Stimulated activated CD4-positive, alpha-beta T cell treated with anti-CD3 and anti-CD28 coated beads, Interleukin-12 subunit alpha, Interleukin-12 subunit beta, amount 100 ng/mL, for 48 hours (primary cell): Measurements from ENCODE around the gene RDH5.

Source experiments
- DNase-seq, 3 donors: peaks; one replicate each; pipeline ENCODE4 v3.0.0-alpha.2; 2020; ENCODE audit warnings: low read depth in 2 of 3, low spot score in 1 of 3

Gene RDH5

GRCh38 chr12:55695349-55695748 lies 24.8 kb upstream of the RDH5 start:
- DNase-seq, result no peak

- no peak for DNase-seq
These were observed 24.1 kb upstream of the RDH5 start for GRCh38 chr12:55696141-55696540.

- no peak for DNase-seq
These were observed 23.3 kb upstream of the RDH5 start for GRCh38 chr12:55696796-55697462.

GRCh38 chr12:55697686-55698085 lies 22.5 kb upstream of the RDH5 start:
- no peak for DNase-seq

GRCh38 chr12:55698241-55698955 lies 21.8 kb upstream of the RDH5 start:
- DNase-seq, result no peak

- DNase-seq, result no peak
These were observed 21.2 kb upstream of the RDH5 start for GRCh38 chr12:55698965-55699364.

GRCh38 chr12:55699471-55700055 lies 20.6 kb upstream of the RDH5 start:
- no peak for DNase-seq

- DNase-seq, result no peak
These were observed 19.8 kb upstream of the RDH5 start for GRCh38 chr12:55700255-55701018.

GRCh38 chr12:55702861-55703260 lies 17.3 kb upstream of the RDH5 start:
- DNase-seq, result no peak

GRCh38 chr12:55703288-55703687 lies 16.9 kb upstream of the RDH5 start:
- DNase-seq, result no peak

GRCh38 chr12:55703901-55704761 lies 16.1 kb upstream of the RDH5 start:
- no peak for DNase-seq

GRCh38 chr12:55704824-55705718 lies 15.1 kb upstream of the RDH5 start:
- DNase-seq, result no peak

- DNase-seq, result no peak
These were observed 14.3 kb upstream of the RDH5 start for GRCh38 chr12:55705782-55706402.

GRCh38 chr12:55706568-55707218 lies 13.5 kb upstream of the RDH5 start:
- DNase-seq, result no peak

- DNase-seq, result no peak
These were observed 12.9 kb upstream of the RDH5 start for GRCh38 chr12:55707219-55707671.

- DNase-seq, result peak in 1 of 3 donors; percentile 65
These were observed 12.1 kb upstream of the RDH5 start, which contains the start of gene ITGA7 for GRCh38 chr12:55707841-55708694. ITGA7 (minus strand) TSS chr12:55707904; CDS start chr12:55707682, 222 bp downstream.

- DNase-seq, result no peak
These were observed 11.4 kb upstream of the RDH5 start for GRCh38 chr12:55708695-55709233.
